ENCODE results near the gene NUBPL.

GRCh38 chr14:31696378-31696777 lies 135.2 kb downstream of the NUBPL start:
- TF ChIP-seq CTCF (IDR thresholded peaks at IDR 0.05; ENCODE audit: low read depth, low read length, poor library complexity, severe bottlenecking) (no peak), EZH2phosphoT487 (IDR thresholded peaks at IDR 0.05; ENCODE audit: borderline replicate concordance, low read length) (no peak)

Data from DOHH2 (cell line).